D341Med (cell line): ENCODE results near the gene IFNLR1.

ENCODE experiments used
- DNase-seq: peaks from one replicate; pipeline ENCODE4 v3.0.0; 2012; ENCODE audit warnings: low spot score

The IFNLR1 gene

DNA sequence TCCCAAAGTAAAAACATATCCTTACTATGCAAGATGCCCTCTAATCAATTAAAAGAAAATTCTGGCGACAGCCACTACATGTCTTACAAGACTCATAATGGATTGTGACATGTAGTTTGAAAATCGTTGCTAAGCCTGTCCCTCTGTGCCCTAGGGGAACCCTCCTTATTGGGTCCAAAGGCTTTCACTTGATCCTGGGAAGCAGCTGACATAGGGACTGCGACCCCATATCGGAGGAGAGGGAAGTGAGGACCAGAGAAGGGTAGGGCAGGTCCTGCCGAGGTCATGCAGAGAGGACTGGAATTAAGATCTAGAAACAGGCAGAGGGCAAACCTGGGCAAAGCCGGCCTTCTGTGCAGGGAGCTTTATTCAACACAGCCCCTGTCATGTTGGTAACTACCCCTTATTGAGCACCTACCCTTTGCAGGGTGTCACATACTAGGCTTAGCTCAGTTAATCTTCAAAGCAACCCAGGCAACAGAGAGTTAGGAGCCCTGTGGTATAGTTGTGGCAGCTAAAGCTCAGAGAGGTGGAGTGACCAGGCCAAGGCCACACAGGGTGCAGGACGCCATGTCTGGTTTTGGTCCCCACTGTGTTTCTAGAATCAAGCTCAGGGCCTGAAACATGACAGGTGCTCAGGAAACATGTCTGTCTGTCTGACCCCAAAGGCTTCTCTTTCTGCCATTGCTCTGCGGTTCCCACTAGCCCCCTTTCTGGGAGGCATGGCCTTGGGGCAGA, 18.4 kb upstream of the IFNLR1 start:
- DNase-seq, result no peak

DNA sequence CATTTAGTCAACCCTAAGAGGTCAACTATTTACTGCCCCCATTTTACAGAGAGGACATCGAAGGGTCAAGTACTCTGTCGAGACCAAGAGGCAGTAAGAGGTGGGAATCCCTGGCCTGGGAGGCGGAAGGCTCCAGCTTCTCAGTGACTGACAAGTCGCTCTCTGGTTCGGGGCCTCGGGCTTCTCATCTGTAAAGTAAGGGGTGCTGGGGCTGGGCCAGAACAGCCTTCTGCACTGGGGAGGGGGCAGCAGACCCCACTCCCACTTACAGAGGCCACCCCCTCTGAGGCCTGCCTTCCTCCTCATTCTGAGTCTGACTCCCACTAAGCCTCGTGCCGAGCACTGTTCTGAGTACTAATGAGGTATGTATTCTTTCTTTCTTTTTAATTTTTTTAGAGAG, 17.0 kb upstream of the IFNLR1 start:
- no peak for DNase-seq

DNA sequence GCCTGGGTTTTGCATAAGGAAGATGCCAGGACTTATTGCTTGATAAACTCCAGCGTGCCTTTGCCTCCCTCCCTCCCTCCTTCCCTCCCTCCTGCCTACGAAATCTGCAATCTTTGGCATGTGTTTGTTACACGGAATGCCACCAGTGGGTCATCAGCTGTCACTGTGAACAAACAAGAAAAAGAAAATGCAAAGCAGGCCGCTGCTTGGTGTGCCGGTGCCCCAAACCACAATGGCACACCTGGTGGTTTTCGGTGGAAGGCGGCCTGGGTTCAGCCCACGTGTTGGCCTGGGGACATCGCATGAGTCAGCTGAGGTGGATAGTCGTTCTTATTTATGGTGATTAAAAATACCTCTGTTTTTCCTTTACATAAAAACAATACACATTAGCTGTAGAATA, 16.3 kb upstream of the IFNLR1 start:
- DNase-seq, result no peak

DNA sequence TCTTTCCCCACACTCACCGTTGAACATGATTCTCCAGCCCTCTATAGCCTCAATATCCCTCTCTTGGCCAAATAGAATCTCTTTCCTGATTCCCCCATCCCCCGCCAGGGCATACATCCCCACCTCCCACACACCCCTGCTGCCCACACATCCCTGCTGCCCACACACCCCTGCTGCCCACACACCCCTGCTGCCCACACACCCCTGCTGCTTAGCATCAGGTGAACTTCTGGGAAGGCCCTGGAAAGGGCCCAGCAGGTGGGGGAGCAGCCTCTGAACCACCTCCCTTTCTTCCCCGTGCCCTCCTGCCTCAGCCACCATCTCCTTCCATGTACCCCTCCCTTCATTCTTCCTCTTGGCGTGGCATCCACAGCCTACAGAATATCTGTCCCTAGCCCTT, 15.9 kb upstream of the IFNLR1 start:
- DNase-seq, result no peak

DNA sequence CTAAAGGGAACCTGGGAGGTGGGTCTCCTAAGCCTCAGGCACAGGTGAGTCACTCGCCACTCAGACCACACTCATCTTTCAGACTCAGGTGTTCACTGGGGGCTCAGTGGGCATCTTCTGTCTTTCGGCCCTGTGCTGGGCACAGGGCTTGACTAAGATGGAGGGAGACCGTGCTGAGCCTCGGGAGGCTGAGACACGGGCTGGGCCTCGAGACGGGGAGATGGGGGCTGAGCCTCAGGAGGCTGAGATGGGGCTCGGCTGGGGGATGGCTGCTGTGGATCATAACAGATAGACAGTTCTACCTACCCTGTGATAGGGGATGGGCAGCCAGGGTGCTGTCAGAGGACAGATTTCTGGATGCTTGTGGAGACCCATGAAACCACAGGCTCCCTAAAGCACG, 15.5 kb upstream of the IFNLR1 start:
- no peak for DNase-seq

DNA sequence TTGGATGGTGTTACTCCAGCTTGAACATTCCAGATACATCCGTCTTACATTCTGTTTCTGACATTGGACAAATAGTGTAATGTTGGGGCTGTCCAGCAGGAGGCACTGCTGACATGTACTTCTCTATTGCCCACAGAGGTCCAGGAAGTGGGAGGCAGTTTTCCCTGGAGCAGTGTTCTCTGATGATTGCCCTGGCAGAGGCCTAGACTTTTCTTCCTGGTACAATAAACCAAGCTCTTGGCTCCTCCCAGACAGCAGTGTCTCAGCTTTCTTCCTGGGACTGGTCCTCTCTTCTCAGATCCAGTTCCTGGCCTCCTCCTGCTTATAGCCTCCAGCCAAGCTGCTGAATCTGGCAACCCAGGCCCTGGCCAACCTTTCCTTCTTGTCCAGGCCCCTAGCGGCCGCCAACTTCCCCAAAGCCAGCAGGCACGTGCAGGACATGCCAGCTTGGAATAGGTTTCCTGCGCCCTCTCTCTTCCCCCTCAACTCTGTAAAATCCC, 14.9 kb upstream of the IFNLR1 start:
- peak; percentile 74 for DNase-seq

DNA sequence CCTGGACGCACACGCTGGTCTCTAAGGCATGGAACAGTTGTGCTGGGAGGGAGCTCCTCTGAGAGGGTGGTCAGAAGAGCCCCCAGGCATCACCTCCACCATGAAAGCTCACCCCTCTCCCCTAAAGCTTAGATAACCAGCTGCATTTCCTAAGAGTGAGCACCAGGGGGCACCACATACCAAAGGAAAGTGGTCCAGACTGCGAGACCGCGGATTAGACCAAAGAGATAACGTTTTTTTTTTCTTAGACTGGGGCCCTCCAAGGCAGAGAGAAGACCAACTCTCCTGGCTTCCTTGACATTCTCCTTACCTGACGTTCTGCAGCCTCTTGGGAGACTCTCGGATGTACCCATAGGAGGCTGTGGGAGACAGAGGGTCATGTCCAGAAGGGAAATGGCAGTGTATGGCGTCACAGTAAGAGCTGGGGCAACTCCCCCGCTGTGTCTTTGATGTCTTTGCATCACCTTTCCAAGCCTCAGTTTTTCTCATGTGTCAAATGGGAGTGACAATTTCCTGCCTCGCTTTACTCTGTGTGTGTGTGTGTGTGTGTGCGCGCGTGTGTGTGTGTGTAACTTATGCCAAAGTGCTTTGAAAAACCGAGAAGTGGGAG, 12.3 kb upstream of the IFNLR1 start:
- DNase-seq, result peak; percentile 77

DNA sequence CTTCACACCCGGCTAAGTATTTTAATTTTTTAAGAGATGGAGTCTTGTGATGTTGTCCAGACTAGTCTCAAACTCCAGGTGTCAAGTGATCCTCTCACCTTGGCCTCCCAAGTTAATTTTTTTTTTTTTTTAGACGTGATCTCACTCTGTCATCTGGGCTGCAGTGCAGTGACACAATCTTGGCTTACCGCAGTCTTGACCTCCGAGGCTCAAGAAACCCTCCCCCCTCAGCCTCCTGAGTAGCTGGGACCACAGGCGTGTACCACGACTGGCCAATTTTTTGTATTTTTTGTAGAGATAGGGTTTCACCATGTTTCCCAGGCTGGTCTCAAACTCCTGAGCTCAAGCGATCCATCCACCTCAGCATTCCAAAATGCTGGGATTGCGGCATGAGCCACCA, 11.7 kb upstream of the IFNLR1 start:
- no peak for DNase-seq

DNA sequence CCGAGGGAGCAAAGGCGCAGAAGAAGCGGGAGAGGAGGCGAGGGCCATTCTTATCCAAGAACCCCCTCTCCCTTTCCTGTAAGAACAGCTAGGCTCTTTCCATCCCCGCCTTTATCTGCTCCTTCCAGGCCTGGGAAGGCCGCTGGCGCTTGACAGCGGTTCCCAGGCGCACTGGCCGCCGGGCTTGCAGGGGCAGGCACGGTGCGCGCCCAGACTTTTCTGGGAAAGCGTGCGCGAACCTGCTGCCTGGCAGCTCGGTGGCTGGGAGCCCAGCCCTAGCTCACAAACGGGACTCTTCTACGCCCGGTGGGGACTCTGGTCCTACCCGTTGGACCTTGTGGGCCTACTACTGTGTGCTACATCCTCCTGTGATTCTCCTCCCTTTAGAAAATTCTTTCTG, 8.8 kb upstream of the IFNLR1 start:
- DNase-seq, result no peak

DNA sequence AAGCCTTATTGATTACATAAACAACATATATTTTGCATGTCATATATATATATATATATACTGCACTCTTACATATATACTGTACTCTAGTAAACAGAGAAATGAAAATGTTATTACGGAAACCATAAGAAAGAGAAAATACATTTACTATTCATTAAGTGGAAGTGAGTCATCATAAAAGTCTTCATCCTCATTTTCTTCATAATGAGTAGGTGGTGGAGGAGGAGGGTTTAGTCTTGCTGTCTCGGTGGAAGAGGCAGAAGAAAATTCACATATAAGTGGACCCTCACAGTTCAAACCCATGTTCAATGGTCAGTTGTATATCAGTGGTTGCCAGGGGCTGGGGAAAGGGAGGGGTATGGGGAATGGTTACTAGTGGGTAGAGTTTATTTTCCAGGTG, 8.0 kb upstream of the IFNLR1 start:
- no peak for DNase-seq

DNA sequence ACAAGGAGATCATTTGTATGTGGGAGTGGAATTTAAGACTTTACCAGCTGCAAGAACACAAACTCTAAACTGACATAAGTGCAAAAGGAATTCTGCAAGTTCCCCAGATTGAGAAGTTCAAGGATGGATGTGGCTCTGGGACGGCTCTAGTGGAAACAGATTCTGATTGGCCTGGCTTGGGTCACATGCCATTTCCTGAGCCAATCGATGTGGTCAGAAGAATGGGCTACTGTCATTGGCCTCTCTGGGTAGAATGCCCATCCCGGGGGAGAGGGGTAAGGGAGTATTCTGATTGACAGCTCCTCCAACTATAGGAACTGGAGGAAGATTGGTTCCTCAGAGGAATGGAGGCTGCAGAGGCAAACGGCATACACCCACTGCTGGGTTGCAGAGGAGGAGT, 6.0 kb upstream of the IFNLR1 start:
- DNase-seq, result no peak

DNA sequence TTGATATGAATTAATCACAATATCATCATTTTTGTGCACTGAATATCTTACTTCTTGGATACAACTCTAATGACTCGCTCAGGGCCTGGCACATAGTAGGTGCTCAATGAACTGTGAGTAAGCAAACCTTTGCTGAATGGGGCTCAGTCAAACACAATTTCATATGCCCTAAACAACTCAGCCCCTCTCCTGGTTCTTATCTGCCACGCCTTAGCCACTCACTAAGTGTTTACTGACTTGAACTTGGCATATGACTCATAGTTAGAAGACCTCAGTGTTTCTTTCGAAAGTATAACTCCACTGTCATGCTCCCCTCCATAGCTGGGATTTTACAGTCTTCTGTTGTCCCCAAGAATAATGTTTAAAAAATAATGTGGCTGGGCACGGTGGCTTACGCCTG, 4.8 kb upstream of the IFNLR1 start:
- DNase-seq, result no peak

DNA sequence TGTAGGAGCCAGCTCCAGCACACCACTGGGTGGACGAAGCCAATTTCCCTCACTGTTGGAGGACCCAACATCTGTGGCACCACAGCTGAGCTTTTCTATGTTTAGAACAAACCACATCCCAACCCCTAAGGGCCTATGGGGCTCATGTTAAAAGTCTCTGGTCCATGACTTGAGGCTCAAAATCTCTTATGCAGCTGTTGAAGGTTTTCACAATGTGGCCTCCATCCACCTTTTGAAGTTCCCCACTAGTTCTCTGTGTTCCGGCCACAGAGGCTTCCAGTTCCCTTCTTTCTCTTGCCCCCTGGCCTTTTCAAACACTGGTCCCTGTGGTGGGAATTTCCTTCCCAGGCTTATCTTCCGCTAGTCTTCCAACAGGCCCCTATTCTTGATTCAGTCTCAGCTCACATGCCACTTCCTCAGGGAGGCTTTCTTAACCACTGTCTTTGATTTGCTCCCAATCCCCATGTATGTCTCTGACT, 3.9 kb upstream of the IFNLR1 start:
- no peak for DNase-seq

DNA sequence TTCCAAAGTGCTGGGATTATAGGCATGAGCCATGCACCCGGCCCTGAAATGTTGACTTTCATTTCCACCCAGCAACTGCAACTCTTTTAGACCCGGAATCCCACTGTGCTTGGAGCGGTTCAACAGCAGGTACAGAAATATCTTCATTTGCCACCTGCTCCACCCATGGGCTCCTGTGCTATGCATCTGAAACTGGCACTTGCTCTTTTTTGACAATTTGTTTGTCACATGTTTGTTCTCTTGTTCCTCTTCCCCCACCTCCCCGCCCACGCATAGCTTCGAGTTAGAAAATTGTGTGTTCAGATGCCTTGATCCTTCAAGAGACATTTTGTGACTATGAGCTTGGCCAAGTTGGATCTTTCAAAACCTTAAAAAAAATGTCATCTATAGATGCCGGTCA, 2.4 kb upstream of the IFNLR1 start:
- DNase-seq, result no peak

DNA sequence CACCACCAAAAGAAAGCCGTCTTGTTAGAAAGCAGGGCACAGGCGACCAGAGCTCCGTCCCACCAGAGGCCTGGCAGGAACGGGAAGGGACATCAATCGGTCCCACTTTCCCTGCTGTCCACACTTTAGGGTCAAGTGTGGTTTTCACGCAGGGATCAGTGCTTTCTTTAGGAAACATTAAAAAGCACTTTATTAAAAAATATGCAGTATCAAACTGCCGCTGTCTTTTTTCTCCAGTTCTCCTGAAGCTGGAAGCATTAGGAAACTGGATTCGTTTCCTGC, 437 bp downstream of the IFNLR1 start:
- no peak for DNase-seq

DNA sequence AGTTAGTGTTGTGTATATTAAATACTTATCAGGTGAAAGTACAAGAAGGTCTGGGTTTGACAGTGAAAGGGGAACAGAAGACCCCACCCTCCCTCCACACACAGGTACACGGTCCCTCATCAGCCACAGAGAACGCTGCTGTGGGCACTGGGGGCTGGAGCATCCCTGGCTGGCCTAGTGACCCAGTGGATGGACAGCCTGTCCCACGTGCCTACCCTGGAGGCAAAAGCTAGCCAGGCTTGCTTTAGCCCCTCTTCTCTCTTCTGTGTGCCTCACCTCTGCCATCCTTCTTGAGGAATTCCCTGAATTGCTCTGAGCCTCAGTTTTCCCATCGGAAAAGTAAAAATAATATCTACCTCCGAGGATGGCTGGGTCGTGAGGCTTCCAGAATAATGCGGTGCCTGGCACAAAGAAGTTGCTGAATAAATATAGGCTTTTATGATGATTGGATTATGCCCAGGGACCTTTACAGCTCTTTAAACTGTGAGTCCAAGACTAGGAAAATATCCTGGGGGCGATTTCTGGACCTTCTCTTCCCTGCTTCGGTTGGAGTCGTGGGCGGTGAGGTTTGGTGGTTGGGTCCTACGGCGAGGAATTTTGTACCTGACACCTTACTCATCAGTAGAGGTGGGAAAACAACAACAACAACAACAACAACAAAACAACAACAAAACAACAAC, 918 bp downstream of the IFNLR1 start:
- DNase-seq, result no peak

DNA sequence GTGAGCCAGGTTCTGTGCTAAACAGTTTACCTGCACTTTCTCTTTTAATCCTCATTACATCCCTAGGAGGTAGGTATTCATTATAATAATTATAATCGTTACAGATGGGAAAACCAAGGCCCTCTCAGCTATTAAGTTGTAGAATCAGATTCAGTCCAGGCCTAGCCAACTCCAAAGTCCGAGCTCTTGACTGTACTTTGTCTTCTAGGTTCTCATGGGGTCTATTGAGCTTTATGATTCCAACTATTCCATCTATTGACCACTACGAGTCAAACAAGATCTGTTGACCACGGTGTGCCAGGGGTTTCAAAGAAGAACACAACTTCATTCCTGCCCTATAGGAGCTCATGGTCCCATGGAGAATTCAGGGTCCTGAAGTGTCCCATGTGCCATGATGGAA, 2.0 kb downstream of the IFNLR1 start:
- no peak for DNase-seq

DNA sequence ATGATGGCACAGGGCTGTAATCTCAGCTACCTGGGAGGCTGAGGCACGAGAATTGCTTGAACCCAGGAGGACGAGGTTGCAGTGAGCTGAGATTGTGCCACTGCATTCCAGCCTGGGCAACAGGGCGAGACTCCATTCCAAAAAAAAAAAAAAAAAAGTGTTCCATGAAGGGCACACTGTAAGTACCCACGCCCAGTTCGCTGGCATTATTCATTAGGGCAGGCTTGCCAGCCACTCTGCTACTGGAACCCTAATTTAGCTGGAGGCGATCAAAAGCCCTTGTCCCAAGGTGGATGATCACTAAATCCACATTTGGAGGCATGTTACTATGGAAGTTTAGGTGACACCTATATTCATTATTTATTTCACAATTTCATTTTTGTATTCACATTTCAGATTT, 5.0 kb downstream of the IFNLR1 start:
- DNase-seq, result no peak

DNA sequence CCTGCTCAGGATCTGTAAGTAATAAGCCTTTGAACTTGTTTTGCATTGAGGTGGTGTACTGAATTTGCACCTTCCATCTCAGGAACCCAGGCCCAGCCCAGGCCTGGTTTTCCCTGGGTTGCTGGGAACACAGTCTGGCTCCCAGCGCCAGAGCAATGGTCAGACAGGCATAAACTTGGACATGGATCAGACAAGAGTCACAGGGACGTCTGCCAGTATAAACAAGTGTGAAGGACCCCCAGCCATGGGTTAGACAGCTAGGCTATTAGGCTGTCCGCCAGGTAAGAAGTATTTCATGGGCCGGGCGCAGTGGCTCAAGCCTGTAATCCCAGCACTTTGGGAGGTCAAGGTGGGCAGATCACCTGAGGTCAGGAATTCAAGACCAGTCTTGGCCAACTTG, 5.5 kb downstream of the IFNLR1 start:
- no peak for DNase-seq

DNA sequence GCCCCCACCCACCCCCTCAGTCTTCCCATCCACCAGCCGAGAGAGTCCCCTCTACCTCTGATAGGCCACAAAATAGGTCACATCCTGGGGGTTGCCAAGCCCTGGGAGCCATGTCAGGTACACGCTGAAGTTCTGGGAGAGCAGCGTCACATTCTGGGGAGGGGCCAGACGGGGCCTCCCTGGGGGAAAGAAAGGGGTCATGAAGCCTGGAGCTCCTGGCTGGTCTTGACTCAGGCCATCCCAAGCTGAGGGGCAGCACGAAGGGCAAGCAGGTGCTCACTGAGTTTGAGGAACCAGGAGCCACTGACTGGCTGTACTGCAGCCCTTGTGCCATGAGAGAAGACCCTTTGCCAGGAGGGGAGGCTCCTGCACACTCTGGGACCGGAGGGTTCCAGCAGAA, 6.4 kb downstream of the IFNLR1 start:
- DNase-seq, result no peak

DNA sequence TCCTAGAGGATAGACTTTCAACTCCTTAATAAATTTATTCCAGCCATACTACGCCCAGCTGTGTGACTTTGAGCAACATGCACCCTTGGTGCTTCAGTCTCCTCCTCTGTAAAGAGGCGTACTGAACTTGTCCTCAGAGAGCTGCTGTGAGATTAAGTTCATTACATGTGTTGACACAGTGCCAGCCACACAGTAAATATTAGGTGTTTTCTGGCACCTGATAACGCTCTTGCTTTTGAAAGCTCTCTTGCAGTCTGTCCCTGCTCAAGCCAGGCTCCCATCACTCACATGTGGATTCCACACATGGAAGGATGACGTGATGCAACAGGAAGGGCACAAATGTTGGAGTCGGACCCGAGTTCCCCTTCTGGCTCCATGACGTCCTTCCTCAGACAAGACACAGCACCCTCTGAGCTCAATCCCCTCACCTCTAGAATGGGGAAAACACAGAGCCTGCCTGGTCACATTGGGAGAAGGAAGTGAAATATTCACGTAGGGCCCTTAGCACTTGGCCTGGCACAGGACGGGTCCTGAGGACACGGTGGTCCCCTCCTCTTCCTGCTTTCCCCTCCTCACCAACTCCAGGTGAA, 7.7 kb downstream of the IFNLR1 start:
- no peak for DNase-seq

DNA sequence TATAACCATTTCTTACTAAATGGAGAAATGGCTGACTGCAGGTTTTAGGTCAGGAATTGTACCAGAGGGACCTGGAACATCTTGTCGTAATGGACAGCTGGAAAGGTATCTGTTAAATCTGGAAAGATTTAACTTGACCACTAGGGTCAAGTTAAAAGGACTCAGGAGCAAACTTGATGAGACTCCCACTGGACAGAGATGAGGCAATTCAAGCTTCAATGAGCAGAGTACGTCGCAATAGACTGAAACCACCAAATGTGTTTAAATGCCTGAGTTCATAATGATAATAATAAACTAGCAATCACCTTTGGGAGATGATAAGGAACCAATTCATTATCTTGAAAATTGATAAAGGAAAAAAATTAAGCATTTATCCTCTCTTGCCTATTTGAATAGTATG, 8.7 kb downstream of the IFNLR1 start:
- DNase-seq, result no peak

DNA sequence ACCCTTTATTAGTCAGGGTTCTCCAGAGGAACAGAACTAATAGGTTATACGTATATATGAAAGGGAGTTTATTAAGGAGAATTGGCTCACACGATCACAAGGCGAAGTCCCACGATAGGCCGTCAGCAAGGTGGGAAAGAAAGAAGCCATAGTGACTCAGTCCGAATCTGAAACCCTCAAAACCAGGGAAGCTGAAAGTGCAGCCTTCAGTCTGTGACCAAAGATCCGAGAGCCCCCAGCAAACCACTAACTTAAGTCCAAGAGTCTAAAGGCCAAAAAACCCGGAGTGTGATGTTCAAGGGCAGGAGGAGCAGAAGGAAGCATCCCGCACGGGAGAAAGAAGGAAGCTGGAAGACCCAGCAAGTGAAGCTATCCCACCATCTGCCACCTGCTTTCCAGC, 9.9 kb downstream of the IFNLR1 start:
- DNase-seq, result no peak
